Natural killer cell (primary cell): Measurements from ENCODE around the gene CACNA1F. TPM values are rescaled to one million over a fixed set of nuclear protein-coding genes. Genes with fewer than 3 reads are reported as not detected.

Experiments used
- ATAC-seq, 3 donors: fragments of 150-1000 bp in 2 of 3; fragments of 200-7000 bp in 1 of 3; cut with Tn5 transposase; 1 replicate in 1 of 3; 2 replicates in 2 of 3; pipeline ENCODE4 v1.10.0; 2021; ENCODE audit warnings: mild to moderate bottlenecking in 2 of 3, moderate library complexity in 2 of 3
- DNase-seq, 2 donors: peaks; one replicate each; pipeline versions ENCODE4 v3.0.0 to v3.0.0-alpha.2; 2013 to 2021; ENCODE audit warnings: mixed read lengths in 1 of 2
- H3K27ac ChIP-seq: one replicate; pipeline ENCODE4 v1.5.1; 2013; ENCODE audit warnings: mild to moderate bottlenecking, low read length
- H3K27me3 ChIP-seq: one replicate; pipeline ENCODE4 v1.6.1; 2013; ENCODE audit warnings: low read length; ENCODE audit not compliant: control insufficient read depth, insufficient read depth
- H3K36me3 ChIP-seq: one replicate; pipeline ENCODE4 v1.6.1; 2013; ENCODE audit warnings: low read length; ENCODE audit not compliant: control insufficient read depth, insufficient read depth
- H3K4me1 ChIP-seq: one replicate; pipeline ENCODE4 v1.6.1; 2013; ENCODE audit warnings: low read length; ENCODE audit not compliant: control insufficient read depth, insufficient read depth
- H3K4me3 ChIP-seq: one replicate; pipeline ENCODE4 v1.5.1; 2013; ENCODE audit warnings: low read length
- H3K9me3 ChIP-seq: one replicate; pipeline ENCODE4 v1.6.1; 2013; ENCODE audit warnings: low read length; ENCODE audit not compliant: control insufficient read depth, insufficient read depth
- H3K27ac Mint-ChIP-seq, 2 donors: one replicate each; pipeline ENCODE4 v1.8.0; 2022; ENCODE audit warnings: mild to moderate bottlenecking in 2 of 2, mixed read lengths in 2 of 2, moderate library complexity in 1 of 2
- H3K27me3 Mint-ChIP-seq, 2 donors: one replicate each; pipeline ENCODE4 v1.8.0; 2022; ENCODE audit warnings: low read depth in 2 of 2, mixed read lengths in 2 of 2
- H3K36me3 Mint-ChIP-seq: one replicate; pipeline ENCODE4 v1.8.0; 2022; ENCODE audit warnings: mixed read lengths
- H3K4me1 Mint-ChIP-seq, 2 donors: one replicate each; pipeline ENCODE4 v1.8.0; 2022; ENCODE audit warnings: mixed read lengths in 2 of 2
- H3K4me3 Mint-ChIP-seq: one replicate; pipeline ENCODE4 v1.8.0; 2022; ENCODE audit warnings: mild to moderate bottlenecking, moderate library complexity, mixed read lengths
- H3K9me3 Mint-ChIP-seq, 2 donors: one replicate each; pipeline ENCODE4 v1.8.0; 2022; ENCODE audit warnings: mixed read lengths in 2 of 2
- CTCF ChIP-seq: fragments of 200-600 bp; IDR thresholded peaks from one replicate; pipeline ENCODE4 v1.8.0; 2022; ENCODE audit warnings: antibody characterized with exemption
- WGBS: methylation state at CpG from one replicate; pipeline ENCODE4 v1.1.7; 2013; ENCODE audit warnings: missing lambda C conversion rate; ENCODE audit not compliant: insufficient coverage; 5-methylcytosine and 5-hydroxymethylcytosine counted together
- intact Hi-C: fragments of 100-400 bp; cut with micrococcal nuclease; formaldehyde crosslinking; loops from one replicate; pipeline ENCODE4 v1.14.2; 2022
- total RNA-seq, 4 donors: library from RNA; stranded (reverse); fragments of 120-200 nt in 1 of 4; gene quantifications; one replicate each; pipeline versions ENCODE4 v1.2.3 to v1.2.4, GENCODE V29; 2013 to 2022

The CACNA1F gene
- total RNA-seq, 3 donors from 2014 or later (not counting 1 experiment from before 2014, with no cell fraction given), result 0.48 to 1.1 (median 0.66) TPM

DNA sequence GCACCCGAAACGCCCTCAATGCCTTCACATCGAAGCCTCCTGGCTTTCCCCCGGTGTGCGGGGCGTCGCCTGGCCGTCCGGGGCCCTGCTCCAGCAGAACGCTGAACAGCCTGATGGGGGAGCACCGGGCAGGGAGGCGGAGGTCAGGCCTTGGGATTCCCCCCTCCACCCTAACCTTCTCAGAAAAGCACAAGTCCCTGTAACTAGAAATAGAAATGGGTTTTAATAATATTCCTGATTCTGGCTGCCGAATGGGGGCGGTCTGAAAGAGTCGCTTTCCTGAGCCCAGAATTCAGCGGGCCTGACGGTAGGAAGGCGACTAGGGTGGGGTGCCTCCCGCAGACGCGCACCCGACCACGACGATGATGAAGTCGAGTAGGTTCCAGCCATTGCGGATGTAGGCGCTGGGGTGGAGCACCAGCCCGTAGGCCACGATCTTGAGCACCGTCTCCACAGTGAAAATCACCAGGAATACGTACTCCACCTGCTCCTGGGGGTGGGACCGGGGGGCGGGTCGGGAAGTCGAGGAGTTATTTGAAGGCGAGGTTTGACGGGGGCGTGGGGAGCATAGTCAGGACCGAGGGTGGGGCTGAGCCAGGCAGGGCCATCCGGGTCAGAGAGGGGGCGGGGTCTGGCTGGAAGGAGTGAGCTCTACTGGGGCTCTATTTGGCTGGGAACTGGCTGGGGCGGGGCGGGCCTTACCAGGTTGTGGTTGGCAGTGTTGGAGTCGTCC is 2.5 kb downstream of the CACNA1F start:
- Histone ChIP-seq H3K36me3 (no peaks in the 10 kb centered on the region), H3K4me1 (peaks cover 25% of the 10 kb centered on the region), H3K27ac (peak overlapping the region; percentile 77), H3K27me3 (no peaks in the 10 kb centered on the region), H3K9me3 (no peaks in the 10 kb centered on the region), H3K4me3 (peak overlapping the region; percentile 45)
- peaks cover 0 to 26% of the 10 kb centered on the region in 2 donors for H3K4me1 Mint-ChIP-seq
- H3K36me3 Mint-ChIP-seq, result no peaks in the 10 kb centered on the region
- H3K27me3 Mint-ChIP-seq, result no peaks in the 10 kb centered on the region
- peak; percentile 23 to 72 for DNase-seq
- 5% methylated on average over 42 of the region's 44 CpGs for WGBS
- no peak for TF ChIP-seq CTCF
- peak; percentile 65 to 79 (median 69) for ATAC-seq
- peak overlapping the region; percentile 80 for H3K4me3 Mint-ChIP-seq
- peak overlapping the region; percentile 63 to 86 for H3K27ac Mint-ChIP-seq
- H3K9me3 Mint-ChIP-seq, result no peaks in the 10 kb centered on the region
- intact Hi-C loops, result no loop called here

DNA sequence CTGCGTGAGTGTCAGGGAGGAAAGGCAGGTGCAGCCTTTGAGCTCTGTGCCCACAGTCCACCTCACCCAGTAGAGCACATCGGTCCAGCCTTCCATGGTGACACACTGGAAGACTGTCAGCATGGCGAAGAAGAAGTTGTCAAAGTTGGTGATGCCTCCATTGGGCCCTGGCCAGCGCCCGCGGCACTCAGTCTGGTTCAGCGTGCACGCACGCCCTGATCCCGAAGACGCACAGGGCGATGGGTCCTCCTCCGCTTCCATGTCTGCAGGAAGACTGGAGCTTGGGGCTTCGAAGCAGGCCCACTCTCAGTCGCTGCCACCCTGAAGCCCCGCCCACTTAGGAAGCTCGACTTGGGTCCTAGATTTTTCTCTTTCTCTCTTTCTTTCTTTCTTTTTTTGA is 5.0 kb downstream of the CACNA1F start:
- no peak for ATAC-seq

GRCh38 chrX:49227726-49228125 is 5.4 kb downstream of the CACNA1F start:
- Mint-ChIP-seq H3K27me3 (peaks cover 4% of the 10 kb centered on the region in 2 donors), H3K27ac (no peak overlapping the region), H3K4me3 (no peak overlapping the region), H3K36me3 (no peaks in the 10 kb centered on the region), H3K4me1 (peaks cover 0 to 20% of the 10 kb centered on the region in 2 donors), H3K9me3 (no peaks in the 10 kb centered on the region)
- no peak for TF ChIP-seq CTCF
- no peak for DNase-seq
- Histone ChIP-seq H3K4me1 (peaks cover 19% of the 10 kb centered on the region), H3K36me3 (no peaks in the 10 kb centered on the region), H3K4me3 (no peak overlapping the region), H3K27ac (no peak overlapping the region), H3K27me3 (no peaks in the 10 kb centered on the region), H3K9me3 (no peaks in the 10 kb centered on the region)
- WGBS, result 94% methylated on average over 2 of the region's 2 CpGs
- intact Hi-C loops, result no loop called here
- ATAC-seq, result no peak

More for the DNA sequence above, 5.0 kb downstream of the CACNA1F start:
- H3K36me3 Mint-ChIP-seq, result no peaks in the 10 kb centered on the region
- Histone ChIP-seq H3K36me3 (no peaks in the 10 kb centered on the region), H3K27me3 (no peaks in the 10 kb centered on the region), H3K27ac (no peak overlapping the region), H3K9me3 (no peaks in the 10 kb centered on the region), H3K4me1 (peaks cover 19% of the 10 kb centered on the region), H3K4me3 (no peak overlapping the region)
- 96% methylated on average over 17 of the region's 17 CpGs for WGBS
- no peak overlapping the region for H3K27ac Mint-ChIP-seq
- intact Hi-C loops, result no loop called here
- DNase-seq, result no peak
- peaks cover 0 to 20% of the 10 kb centered on the region in 2 donors for H3K4me1 Mint-ChIP-seq
- H3K27me3 Mint-ChIP-seq, result no peaks in the 10 kb centered on the region
- TF ChIP-seq CTCF, result no peak
- H3K9me3 Mint-ChIP-seq, result no peaks in the 10 kb centered on the region
- no peak overlapping the region for H3K4me3 Mint-ChIP-seq
